Neural progenitor cell (in vitro differentiated cells): ENCODE measurements around the gene ISL2. TPM values are rescaled to one million over a fixed set of nuclear protein-coding genes. Genes with fewer than 3 reads are reported as not detected.
"Not testable (repeated sequence)": the region's sequence is repeated elsewhere in the genome, so short reads cannot be mapped to it uniquely, and the experiment has no call there.

Experiments used
- DNase-seq: peaks from one replicate; pipeline ENCODE4 v3.0.0-alpha.2; 2016; ENCODE audit warnings: low spot score
- H2AFZ ChIP-seq: fragments of 200-600 bp; sonication (generic); replicated peaks from 2 replicates; pipeline ENCODE4 v1.6.1; 2016; ENCODE audit warnings: antibody characterized with exemption
- H3F3A ChIP-seq: fragments of 200-600 bp; sonication (generic); 2 replicates; pipeline ENCODE4 v1.6.1; 2016; ENCODE audit warnings: antibody characterized with exemption, low read depth
- H3K27ac ChIP-seq: fragments of 200-600 bp; sonication (generic); 2 replicates; pipeline ENCODE4 v1.5.1; 2016; ENCODE audit warnings: mild to moderate bottlenecking
- H3K27me3 ChIP-seq: fragments of 200-600 bp; sonication (generic); 2 replicates; pipeline ENCODE4 v1.6.1; 2016; ENCODE audit warnings: mild to moderate bottlenecking, moderate library complexity
- H3K36me3 ChIP-seq: fragments of 200-600 bp; sonication (generic); 2 replicates; pipeline ENCODE4 v1.5.1; 2016
- H3K4me1 ChIP-seq: fragments of 200-600 bp; sonication (generic); 2 replicates; pipeline ENCODE4 v1.6.1; 2016; ENCODE audit warnings: mixed run types
- H3K4me2 ChIP-seq: fragments of 200-600 bp; sonication (generic); 2 replicates; pipeline ENCODE4 v1.6.1; 2016
- H3K4me3 ChIP-seq: fragments of 200-600 bp; sonication (generic); 2 replicates; pipeline ENCODE4 v1.5.1; 2016
- H3K79me2 ChIP-seq: fragments of 200-600 bp; sonication (generic); 2 replicates; pipeline ENCODE4 v1.6.1; 2016; ENCODE audit warnings: low read depth
- H3K9ac ChIP-seq: fragments of 200-600 bp; sonication (generic); 2 replicates; pipeline ENCODE4 v1.6.1; 2016
- H3K9me3 ChIP-seq: fragments of 200-600 bp; sonication (generic); 2 replicates; pipeline ENCODE4 v1.5.1; 2016; ENCODE audit warnings: low read depth
- H4K20me1 ChIP-seq: fragments of 200-600 bp; sonication (generic); 2 replicates; pipeline ENCODE4 v1.6.1; 2016; ENCODE audit warnings: low read depth
- H3K27ac Mint-ChIP-seq: 3 replicates; pipeline ENCODE4 v1.8.0; 2021; ENCODE audit warnings: mixed read lengths
- H3K27me3 Mint-ChIP-seq: 2 replicates; pipeline ENCODE4 v1.8.0; 2022; ENCODE audit warnings: low read depth, mild to moderate bottlenecking, inconsistent platforms, moderate library complexity, mixed read lengths; ENCODE audit not compliant: insufficient read depth
- H3K36me3 Mint-ChIP-seq: 3 replicates; pipeline ENCODE4 v1.8.0; 2021; ENCODE audit warnings: mixed read lengths
- H3K4me1 Mint-ChIP-seq: 3 replicates; pipeline ENCODE4 v1.8.0; 2021; ENCODE audit warnings: mixed read lengths
- H3K4me3 Mint-ChIP-seq: 3 replicates; pipeline ENCODE4 v1.8.0; 2021; ENCODE audit warnings: mild to moderate bottlenecking, moderate library complexity, mixed read lengths
- H3K9me3 Mint-ChIP-seq: 3 replicates; pipeline ENCODE4 v1.8.0; 2020; ENCODE audit warnings: mixed read lengths
- CTCF ChIP-seq: fragments of 200-600 bp; sonication (generic); IDR thresholded peaks from 2 replicates; pipeline ENCODE4 v1.5.1; 2017; ENCODE audit warnings: antibody characterized with exemption, mild to moderate bottlenecking
- EZH2 ChIP-seq: fragments of 200-600 bp; sonication (generic); IDR thresholded peaks from 2 replicates; pipeline ENCODE4 v1.6.1; 2017; ENCODE audit warnings: antibody characterized with exemption, mild to moderate bottlenecking, moderate library complexity
- EZH2phosphoT487 ChIP-seq: fragments of 200-600 bp; sonication (generic); IDR thresholded peaks from 2 replicates; pipeline ENCODE4 v1.6.1; 2017; ENCODE audit warnings: antibody characterized with exemption
- total RNA-seq: library from RNA; depleted of rRNA; stranded (reverse); fragments of >200 nt; gene quantifications from 2 replicates; pipeline ENCODE4 v1.2.3, GENCODE V29; 2015; ENCODE audit warnings: low replicate concordance

ISL2 gene
- total RNA-seq, 1 donor from 2014 or later = not detected

DNA sequence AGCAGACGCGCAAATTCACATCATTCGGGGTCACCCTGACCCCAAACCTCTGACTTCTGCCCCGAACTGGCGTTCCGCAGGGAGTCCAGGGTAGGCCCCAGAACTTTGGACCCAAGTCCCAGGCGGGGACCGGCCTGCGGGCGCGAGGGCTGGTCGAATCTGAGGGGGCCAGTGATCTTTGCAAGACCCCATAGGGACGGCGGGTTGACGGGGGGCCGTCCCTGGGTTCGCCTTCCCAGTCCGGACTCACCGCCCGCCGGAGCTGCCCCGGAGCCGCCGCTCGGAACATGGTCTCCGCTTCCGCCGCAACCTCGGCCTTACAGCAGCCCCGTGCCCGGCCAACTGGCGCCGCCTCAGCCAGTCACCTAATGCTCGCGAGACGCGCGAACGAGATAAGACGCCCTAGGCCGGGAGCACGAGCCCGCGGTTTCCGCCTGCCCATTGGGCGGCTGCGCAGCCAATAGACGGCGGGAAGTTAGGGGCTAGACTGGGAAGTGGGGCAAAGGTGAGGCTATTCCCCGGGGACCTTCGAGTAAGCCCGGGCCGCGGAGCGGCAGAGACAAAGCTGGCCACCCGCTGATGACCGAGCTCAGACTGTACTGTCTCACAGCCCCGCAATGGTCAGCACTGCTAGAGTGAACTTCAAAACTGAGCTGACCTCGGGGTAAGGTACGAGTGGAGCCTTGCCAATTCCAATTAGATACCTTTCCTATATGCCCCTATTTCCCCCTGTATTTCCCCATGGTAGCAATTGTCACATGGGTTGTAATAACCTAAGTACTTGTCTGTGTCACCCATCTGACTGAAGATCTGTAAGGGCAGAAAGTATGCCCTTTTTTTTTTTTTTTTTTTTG is 25.2 kb upstream of the ISL2 start, which contains the start of gene ETFA:
Gene ETFA (minus strand): TSS at position 370 of the 854 bp plus-strand sequence. CDS start 81 bp downstream, at position 289.
- peak within 1 kb of the TSS; percentile 80 for H3K4me3 ChIP-seq

DNA sequence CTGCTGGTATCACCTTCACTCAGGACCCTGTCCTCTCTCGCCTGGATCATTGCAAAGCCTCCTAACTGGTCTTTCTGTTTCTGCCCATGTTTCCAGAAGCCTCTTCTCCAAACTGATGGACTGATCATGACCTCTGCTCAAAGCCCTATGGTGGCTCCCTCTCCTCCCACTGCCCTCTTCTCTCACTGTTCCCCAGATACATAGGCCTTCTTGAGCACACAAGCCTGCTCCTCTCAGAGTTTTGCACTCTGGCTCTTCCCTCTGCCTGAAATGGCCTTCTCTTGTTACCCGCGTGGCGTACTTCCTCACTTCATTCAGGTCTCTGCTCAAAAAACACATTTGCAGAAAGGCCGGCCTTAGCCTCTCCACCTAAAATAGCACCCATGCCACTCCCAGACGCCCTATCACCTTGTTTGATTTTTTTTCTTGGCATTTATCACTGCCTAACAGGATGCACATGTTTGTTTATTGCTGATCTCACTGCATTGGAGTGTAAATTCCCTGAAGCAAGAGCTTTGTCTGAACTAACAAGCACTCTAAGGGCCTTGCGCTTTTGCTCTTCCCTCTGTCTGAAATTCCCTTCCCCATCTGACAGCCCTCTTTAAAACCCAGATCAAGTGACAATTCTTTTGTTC is 23.9 kb upstream of the ISL2 start:
- no peaks in the 10 kb centered on the region for H3K9me3 Mint-ChIP-seq
- Histone ChIP-seq H3K4me3 (no peak overlapping the region), H2AFZ (no peak overlapping the region), H3K27me3 (no peaks in the 10 kb centered on the region), H3K9me3 (no peaks in the 10 kb centered on the region), H3K79me2 (peaks cover 35% of the 10 kb centered on the region), H3F3A (no peaks in the 10 kb centered on the region), H3K4me1 (peaks cover 5% of the 10 kb centered on the region), H4K20me1 (peaks cover 3% of the 10 kb centered on the region), H3K27ac (no peak overlapping the region), H3K36me3 (no peaks in the 10 kb centered on the region), H3K9ac (no peak overlapping the region), H3K4me2 (no peak overlapping the region)
- H3K36me3 Mint-ChIP-seq = peaks cover 7% of the 10 kb centered on the region
- H3K4me3 Mint-ChIP-seq = peak overlapping the region; percentile 11
- H3K27ac Mint-ChIP-seq = no peak overlapping the region
- DNase-seq = no peak
- H3K27me3 Mint-ChIP-seq = peaks cover 4% of the 10 kb centered on the region
- TF ChIP-seq EZH2phosphoT487 = no peak
- TF ChIP-seq EZH2 = no peak
- TF ChIP-seq CTCF = no peak
- peaks cover 10% of the 10 kb centered on the region for H3K4me1 Mint-ChIP-seq

More for the DNA sequence above, 25.2 kb upstream of the ISL2 start, which contains the start of gene ETFA:
- H3K4me3 Mint-ChIP-seq = peak within 1 kb of the TSS; percentile 93
- H3K4me2 ChIP-seq = peak within 1 kb of the TSS; percentile 91
- no peaks in the 10 kb centered on the region for H3K9me3 Mint-ChIP-seq
- peak within 1 kb of the TSS; percentile 80 for H2AFZ ChIP-seq
- H3K27me3 Mint-ChIP-seq = peaks cover 4% of the 10 kb centered on the region
- H3K79me2 ChIP-seq = peaks cover 48% of the 10 kb centered on the region
- TF ChIP-seq EZH2phosphoT487 = no peak
- TF ChIP-seq CTCF = no peak
- no peak for TF ChIP-seq EZH2
- H3K4me1 ChIP-seq = peaks cover 5% of the 10 kb centered on the region
- H3K9me3 ChIP-seq = no peaks in the 10 kb centered on the region
- H3F3A ChIP-seq = no peaks in the 10 kb centered on the region
- H3K4me1 Mint-ChIP-seq = peaks cover 10% of the 10 kb centered on the region
- peak within 1 kb of the TSS; percentile 80 for H3K9ac ChIP-seq
- no peaks in the 10 kb centered on the region for H3K27me3 ChIP-seq
- H3K36me3 Mint-ChIP-seq = peaks cover 7% of the 10 kb centered on the region
- no peak within 1 kb of the TSS for H3K27ac ChIP-seq
- H3K36me3 ChIP-seq = no peaks in the 10 kb centered on the region
- peak; percentile 97 for DNase-seq
- H3K27ac Mint-ChIP-seq = no peak within 1 kb of the TSS
- H4K20me1 ChIP-seq = peaks cover 3% of the 10 kb centered on the region

DNA sequence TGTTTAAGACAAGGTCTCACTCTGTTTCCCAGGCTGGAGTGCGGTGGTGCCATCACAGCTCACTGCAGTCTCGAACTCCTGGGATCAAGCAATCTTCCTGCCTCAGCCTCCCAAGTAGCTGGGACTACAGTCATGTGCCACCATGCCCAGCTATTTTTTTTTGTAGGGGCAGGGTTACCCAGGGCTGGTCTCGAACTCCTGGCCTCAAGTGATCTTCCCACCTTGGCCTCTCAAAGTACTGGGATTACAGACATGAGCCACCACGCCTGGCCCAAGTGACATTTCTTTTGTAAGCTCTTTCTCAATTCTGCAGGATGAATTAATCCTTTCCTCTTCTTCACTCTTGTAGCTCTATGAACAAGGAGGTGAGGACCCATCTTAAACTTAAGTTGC is 23.4 kb upstream of the ISL2 start:
- not testable (repeated sequence) for H3K27ac Mint-ChIP-seq, H3K36me3 ChIP-seq, H2AFZ ChIP-seq, H3K4me1 ChIP-seq, H3K4me3 ChIP-seq, H3F3A ChIP-seq, H3K4me2 ChIP-seq, H3K27me3 Mint-ChIP-seq, H3K4me3 Mint-ChIP-seq, DNase-seq, H3K9ac ChIP-seq, H3K36me3 Mint-ChIP-seq, H3K9me3 Mint-ChIP-seq, H3K27ac ChIP-seq, H3K9me3 ChIP-seq, H3K27me3 ChIP-seq, H4K20me1 ChIP-seq
- peaks cover 30% of the 10 kb centered on the region for H3K79me2 ChIP-seq
- H3K4me1 Mint-ChIP-seq = peaks cover 10% of the 10 kb centered on the region
